MM.1S (cell line): Measurements from ENCODE around the gene CCDC169.

Experiments
- DNase-seq: peaks from one replicate; pipeline ENCODE4 v3.0.0-alpha.2; 2015
- H2AFZ ChIP-seq: fragments of 300-600 bp; sonication (generic); 2 replicates; pipeline ENCODE4 v1.6.0; 2016; ENCODE audit warnings: antibody characterized with exemption, low read length
- H3F3A ChIP-seq: fragments of 300-600 bp; sonication (generic); 2 replicates; pipeline ENCODE4 v1.6.1; 2016; ENCODE audit warnings: mild to moderate bottlenecking, antibody characterized with exemption, low read length, moderate library complexity, mixed read lengths; ENCODE audit not compliant: insufficient read depth
- H3K27ac ChIP-seq: fragments of 300-600 bp; sonication (generic); 2 replicates; pipeline ENCODE4 v1.5.1; 2016; ENCODE audit warnings: mild to moderate bottlenecking, low read length
- H3K27me3 ChIP-seq: fragments of 300-600 bp; sonication (generic); replicated peaks from 2 replicates; pipeline ENCODE4 v1.6.0; 2016; ENCODE audit warnings: low read length; ENCODE audit not compliant: insufficient read depth
- H3K36me3 ChIP-seq: fragments of 300-600 bp; sonication (generic); replicated peaks from 2 replicates; pipeline ENCODE4 v1.6.1; 2016; ENCODE audit warnings: mild to moderate bottlenecking, low read length, mixed read lengths; ENCODE audit not compliant: insufficient read depth
- H3K4me1 ChIP-seq: fragments of 300-600 bp; sonication (generic); 2 replicates; pipeline ENCODE4 v1.6.1; 2016; ENCODE audit warnings: low read length, mixed read lengths
- H3K4me2 ChIP-seq: fragments of 300-600 bp; sonication (generic); 2 replicates; pipeline ENCODE4 v1.6.0; 2016; ENCODE audit warnings: low read depth, low read length
- H3K4me3 ChIP-seq: fragments of 300-600 bp; sonication (generic); 2 replicates; pipeline ENCODE4 v1.5.1; 2016; ENCODE audit warnings: low read length, mixed read lengths
- H3K79me2 ChIP-seq: fragments of 300-600 bp; sonication (generic); 2 replicates; pipeline ENCODE4 v1.6.1; 2016; ENCODE audit warnings: mixed run types, low read length, mixed read lengths
- H3K9ac ChIP-seq: fragments of 300-600 bp; sonication (generic); 2 replicates; pipeline ENCODE4 v1.6.1; 2016; ENCODE audit warnings: low read length, mixed read lengths
- H3K9me2 ChIP-seq: fragments of 300-600 bp; sonication (generic); replicated peaks from 2 replicates; pipeline ENCODE4 v1.6.1; 2016; ENCODE audit warnings: mild to moderate bottlenecking, low read length, mixed read lengths; ENCODE audit not compliant: insufficient read depth
- H3K9me3 ChIP-seq: fragments of 300-600 bp; sonication (generic); replicated peaks from 2 replicates; pipeline ENCODE4 v1.6.1; 2016; ENCODE audit warnings: mild to moderate bottlenecking, low read length, mixed read lengths; ENCODE audit not compliant: insufficient read depth
- H4K20me1 ChIP-seq: fragments of 300-600 bp; sonication (generic); 2 replicates; pipeline ENCODE4 v1.6.1; 2016; ENCODE audit warnings: mild to moderate bottlenecking, low read length, moderate library complexity, mixed read lengths; ENCODE audit not compliant: insufficient read depth
- EZH2 ChIP-seq: fragments of 300-600 bp; sonication (generic); optimal IDR thresholded peaks from 2 replicates; pipeline ENCODE3; 2017; ENCODE audit warnings: low read depth, mild to moderate bottlenecking, antibody characterized with exemption, low read length, mixed read lengths
- EZH2phosphoT487 ChIP-seq: fragments of 300-600 bp; sonication (generic); IDR thresholded peaks from 2 replicates; pipeline ENCODE4 v1.6.1; 2018; ENCODE audit warnings: antibody characterized with exemption, low read length
- TF ChIP-seq, protein P1 (sequence below): fragments of 300-600 bp; sonication (generic); IDR thresholded peaks from 2 replicates; pipeline ENCODE4 v1.5.1; 2016; ENCODE audit warnings: antibody characterized with exemption, low read length, mixed read lengths

Gene CCDC169

DNA sequence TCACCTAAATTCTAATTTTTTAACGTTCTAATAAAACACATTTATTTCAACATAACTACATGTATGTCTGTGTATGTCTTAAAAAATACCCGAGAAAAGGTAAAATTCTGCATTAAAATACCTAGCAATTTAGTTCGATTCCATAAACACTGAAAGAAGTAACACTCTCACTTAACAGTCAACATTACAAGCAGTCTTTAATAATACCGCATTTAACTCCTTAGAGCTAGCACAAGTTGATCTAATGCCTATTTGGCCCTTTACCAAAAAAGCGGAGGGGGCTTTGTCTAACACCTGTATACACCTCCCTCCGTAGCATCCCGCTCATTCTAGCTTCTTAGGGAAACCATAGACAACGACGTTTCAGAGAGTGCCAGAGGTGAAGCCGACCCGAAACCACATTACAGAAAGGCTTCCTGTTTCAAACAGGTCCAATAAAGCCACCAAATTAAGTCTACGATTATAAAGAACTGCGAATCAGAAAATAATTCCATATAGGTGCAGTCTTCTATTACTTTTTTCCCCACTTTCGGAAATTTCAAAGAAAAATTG is 47.3 kb upstream of the CCDC169 start:
- Histone ChIP-seq H4K20me1 (no peaks in the 10 kb centered on the region), H3F3A (no peaks in the 10 kb centered on the region), H3K4me2 (no peak overlapping the region), H3K36me3 (no peaks in the 10 kb centered on the region), H3K27ac (no peak overlapping the region), H2AFZ (no peak overlapping the region), H3K9me3 (no peaks in the 10 kb centered on the region), H3K4me1 (no peaks in the 10 kb centered on the region), H3K9me2 (no peaks in the 10 kb centered on the region), H3K79me2 (no peaks in the 10 kb centered on the region), H3K27me3 (no peaks in the 10 kb centered on the region), H3K4me3 (no peak overlapping the region), H3K9ac (no peak overlapping the region)
- no peak for DNase-seq
- TF ChIP-seq EZH2: no peak
- TF ChIP-seq, protein P1, sequence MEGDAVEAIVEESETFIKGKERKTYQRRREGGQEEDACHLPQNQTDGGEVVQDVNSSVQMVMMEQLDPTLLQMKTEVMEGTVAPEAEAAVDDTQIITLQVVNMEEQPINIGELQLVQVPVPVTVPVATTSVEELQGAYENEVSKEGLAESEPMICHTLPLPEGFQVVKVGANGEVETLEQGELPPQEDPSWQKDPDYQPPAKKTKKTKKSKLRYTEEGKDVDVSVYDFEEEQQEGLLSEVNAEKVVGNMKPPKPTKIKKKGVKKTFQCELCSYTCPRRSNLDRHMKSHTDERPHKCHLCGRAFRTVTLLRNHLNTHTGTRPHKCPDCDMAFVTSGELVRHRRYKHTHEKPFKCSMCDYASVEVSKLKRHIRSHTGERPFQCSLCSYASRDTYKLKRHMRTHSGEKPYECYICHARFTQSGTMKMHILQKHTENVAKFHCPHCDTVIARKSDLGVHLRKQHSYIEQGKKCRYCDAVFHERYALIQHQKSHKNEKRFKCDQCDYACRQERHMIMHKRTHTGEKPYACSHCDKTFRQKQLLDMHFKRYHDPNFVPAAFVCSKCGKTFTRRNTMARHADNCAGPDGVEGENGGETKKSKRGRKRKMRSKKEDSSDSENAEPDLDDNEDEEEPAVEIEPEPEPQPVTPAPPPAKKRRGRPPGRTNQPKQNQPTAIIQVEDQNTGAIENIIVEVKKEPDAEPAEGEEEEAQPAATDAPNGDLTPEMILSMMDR: no peak
- no peak for TF ChIP-seq EZH2phosphoT487

DNA sequence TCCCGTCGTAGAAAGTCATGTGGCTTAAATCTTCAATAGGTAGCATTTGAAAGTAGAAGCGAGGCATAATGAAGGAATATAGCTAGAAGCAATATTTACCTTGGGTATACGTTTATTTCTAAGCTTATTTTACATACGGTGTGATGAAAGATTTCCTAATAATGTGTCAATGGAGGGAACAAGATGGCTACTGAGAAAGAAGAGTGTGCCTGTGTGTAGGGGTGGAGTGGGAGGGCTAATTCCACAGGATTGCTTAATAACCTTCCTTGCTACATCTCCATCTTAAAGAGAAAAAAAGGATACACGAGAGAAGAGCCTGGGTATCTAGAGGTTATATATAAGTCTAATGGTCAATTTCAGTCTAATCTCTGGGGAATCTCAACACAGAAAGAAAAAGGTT is 46.6 kb upstream of the CCDC169 start:
- Histone ChIP-seq H3K36me3 (no peaks in the 10 kb centered on the region), H3F3A (no peaks in the 10 kb centered on the region), H4K20me1 (no peaks in the 10 kb centered on the region), H3K4me3 (no peak overlapping the region), H3K9me2 (no peaks in the 10 kb centered on the region), H3K27me3 (no peaks in the 10 kb centered on the region), H2AFZ (no peak overlapping the region), H3K9ac (no peak overlapping the region), H3K4me2 (no peak overlapping the region), H3K9me3 (no peaks in the 10 kb centered on the region), H3K27ac (no peak overlapping the region), H3K79me2 (no peaks in the 10 kb centered on the region), H3K4me1 (no peaks in the 10 kb centered on the region)
- no peak for DNase-seq
- TF ChIP-seq EZH2phosphoT487 (no peak), EZH2 (no peak)
- TF ChIP-seq, protein P1: no peak

DNA sequence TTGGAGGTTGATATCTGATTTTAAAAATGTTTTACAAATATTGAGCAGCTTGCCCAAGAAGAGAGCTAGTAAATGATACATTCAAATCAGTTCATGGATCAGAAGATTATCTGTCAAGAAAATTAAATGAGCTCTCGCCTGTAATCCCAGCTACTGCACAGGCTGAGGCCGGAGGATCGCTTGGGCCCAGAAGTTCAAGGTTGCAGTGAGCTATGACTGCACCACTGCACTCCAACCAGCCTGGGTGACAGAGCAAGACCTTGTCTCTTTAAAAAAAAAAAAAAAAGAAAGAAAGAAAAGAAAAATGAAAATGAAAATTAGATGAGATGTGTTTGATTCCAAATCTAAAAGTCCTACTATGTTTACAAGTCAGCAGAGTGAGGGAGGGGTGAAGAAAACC is 46.2 kb upstream of the CCDC169 start:
- Histone ChIP-seq H3K9ac (no peak overlapping the region), H3K4me1 (no peaks in the 10 kb centered on the region), H2AFZ (no peak overlapping the region), H3K79me2 (no peaks in the 10 kb centered on the region), H3K27ac (no peak overlapping the region), H3F3A (no peaks in the 10 kb centered on the region), H3K36me3 (no peaks in the 10 kb centered on the region), H3K9me3 (no peaks in the 10 kb centered on the region), H3K4me3 (no peak overlapping the region), H3K4me2 (no peak overlapping the region), H3K27me3 (no peaks in the 10 kb centered on the region), H3K9me2 (no peaks in the 10 kb centered on the region), H4K20me1 (no peaks in the 10 kb centered on the region)
- TF ChIP-seq EZH2 (no peak), EZH2phosphoT487 (no peak)
- TF ChIP-seq, protein P1: no peak
- no peak for DNase-seq
